Coronary artery (tissue), 2 donors: Measurements from ENCODE around the gene EDEM3.

ENCODE experiments used
- DNase-seq: peaks from one replicate; pipeline ENCODE4 v3.0.0-alpha.2; 2017; ENCODE audit warnings: low spot score
- H3K27ac ChIP-seq, 2 donors: fragments of 200-600 bp; sonication (generic); one replicate each; pipeline ENCODE4 v1.5.1; 2016 to 2019
- H3K4me3 ChIP-seq: fragments of 200-600 bp; sonication (generic); 2 replicates; pipeline ENCODE4 v1.5.1; 2016; ENCODE audit warnings: mild to moderate bottlenecking, moderate library complexity
- TF ChIP-seq, protein P1 (sequence below): fragments of 200-600 bp; sonication (generic); IDR thresholded peaks from one replicate; pipeline ENCODE4 v1.5.1; 2019; ENCODE audit warnings: antibody characterized with exemption

Gene EDEM3

DNA sequence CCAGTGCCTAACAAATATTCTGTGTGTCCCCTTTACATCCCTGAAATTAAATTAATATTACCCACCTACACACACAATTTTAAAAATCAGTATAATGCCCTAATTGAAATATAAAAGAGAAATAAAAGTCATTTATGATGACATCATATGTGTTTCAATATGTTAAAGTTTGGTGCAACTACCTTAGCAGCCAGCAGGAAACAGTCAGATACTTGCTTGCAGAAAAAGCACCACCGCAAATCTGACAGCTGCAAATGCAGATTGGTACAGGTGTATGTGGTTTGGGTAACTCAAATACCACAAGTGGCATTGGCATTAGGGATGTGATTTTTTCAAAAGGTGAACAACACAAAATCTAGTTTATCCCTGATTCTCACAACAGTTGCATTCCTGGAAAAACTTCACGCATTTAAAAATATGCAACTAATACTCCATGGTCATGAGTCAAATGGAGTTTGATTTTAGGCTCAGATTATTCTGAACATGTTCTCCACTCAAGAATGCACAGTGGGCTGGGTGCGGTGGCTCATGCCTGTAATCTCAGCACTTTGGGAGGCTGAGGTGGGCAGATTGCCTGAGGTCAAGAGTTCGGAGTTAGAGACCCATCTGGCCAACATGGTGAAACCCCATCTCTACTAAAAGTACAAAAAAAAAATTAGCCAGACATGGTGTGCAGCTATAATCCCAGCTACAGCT, 106.3 kb downstream of the EDEM3 start:
- no peak overlapping the region for H3K4me3 ChIP-seq
- DNase-seq = no peak
- H3K27ac ChIP-seq = no peak overlapping the region
- TF ChIP-seq, protein P1, sequence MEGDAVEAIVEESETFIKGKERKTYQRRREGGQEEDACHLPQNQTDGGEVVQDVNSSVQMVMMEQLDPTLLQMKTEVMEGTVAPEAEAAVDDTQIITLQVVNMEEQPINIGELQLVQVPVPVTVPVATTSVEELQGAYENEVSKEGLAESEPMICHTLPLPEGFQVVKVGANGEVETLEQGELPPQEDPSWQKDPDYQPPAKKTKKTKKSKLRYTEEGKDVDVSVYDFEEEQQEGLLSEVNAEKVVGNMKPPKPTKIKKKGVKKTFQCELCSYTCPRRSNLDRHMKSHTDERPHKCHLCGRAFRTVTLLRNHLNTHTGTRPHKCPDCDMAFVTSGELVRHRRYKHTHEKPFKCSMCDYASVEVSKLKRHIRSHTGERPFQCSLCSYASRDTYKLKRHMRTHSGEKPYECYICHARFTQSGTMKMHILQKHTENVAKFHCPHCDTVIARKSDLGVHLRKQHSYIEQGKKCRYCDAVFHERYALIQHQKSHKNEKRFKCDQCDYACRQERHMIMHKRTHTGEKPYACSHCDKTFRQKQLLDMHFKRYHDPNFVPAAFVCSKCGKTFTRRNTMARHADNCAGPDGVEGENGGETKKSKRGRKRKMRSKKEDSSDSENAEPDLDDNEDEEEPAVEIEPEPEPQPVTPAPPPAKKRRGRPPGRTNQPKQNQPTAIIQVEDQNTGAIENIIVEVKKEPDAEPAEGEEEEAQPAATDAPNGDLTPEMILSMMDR = no peak

DNA sequence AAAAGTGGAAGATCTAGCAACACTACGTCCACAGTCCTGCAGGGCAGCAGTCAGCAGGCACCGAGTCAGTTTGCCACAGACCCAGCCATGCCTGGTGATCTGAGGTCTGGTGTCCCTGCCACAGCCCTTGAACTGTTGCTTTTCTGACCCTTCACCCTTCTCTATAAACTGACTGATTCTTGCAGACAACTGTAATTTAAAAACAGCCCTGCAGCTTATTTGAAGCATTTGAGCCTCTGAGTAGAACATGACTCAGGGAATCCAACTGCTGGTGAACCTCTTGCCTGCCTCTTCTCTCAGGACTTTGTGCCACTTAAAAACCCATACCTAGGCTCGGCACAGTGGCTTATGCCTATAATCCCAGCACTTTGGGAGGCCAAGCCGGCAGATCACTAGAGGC, 107.2 kb downstream of the EDEM3 start:
- TF ChIP-seq, protein P1 = no peak
- no peak overlapping the region for H3K4me3 ChIP-seq
- DNase-seq = no peak
- peak overlapping the region in 1 of 2 donors; percentile 62 for H3K27ac ChIP-seq

DNA sequence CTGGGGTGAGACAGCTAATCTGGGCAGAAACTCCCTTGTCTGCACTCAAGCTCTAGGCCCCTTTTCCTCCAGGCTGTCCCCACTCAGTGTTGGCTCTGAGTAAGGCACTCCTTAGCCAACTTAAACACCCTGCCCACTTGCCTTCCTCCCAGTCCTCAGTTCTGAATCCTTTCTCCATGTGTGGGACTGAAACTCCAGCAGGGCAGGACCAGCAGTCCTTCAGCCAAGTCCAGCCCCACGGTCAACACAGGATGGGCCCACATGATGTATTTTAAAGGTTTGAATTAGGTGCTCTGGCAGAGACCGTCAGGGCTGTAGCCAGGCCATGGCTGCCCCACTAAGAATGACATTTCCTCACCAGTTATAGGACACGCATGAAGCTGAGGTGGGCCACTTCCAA, 107.8 kb downstream of the EDEM3 start:
- TF ChIP-seq, protein P1 = no peak
- Histone ChIP-seq H3K27ac (peak overlapping the region in 1 of 2 donors; percentile 62), H3K4me3 (no peak overlapping the region)
- DNase-seq = peak; percentile 64

DNA sequence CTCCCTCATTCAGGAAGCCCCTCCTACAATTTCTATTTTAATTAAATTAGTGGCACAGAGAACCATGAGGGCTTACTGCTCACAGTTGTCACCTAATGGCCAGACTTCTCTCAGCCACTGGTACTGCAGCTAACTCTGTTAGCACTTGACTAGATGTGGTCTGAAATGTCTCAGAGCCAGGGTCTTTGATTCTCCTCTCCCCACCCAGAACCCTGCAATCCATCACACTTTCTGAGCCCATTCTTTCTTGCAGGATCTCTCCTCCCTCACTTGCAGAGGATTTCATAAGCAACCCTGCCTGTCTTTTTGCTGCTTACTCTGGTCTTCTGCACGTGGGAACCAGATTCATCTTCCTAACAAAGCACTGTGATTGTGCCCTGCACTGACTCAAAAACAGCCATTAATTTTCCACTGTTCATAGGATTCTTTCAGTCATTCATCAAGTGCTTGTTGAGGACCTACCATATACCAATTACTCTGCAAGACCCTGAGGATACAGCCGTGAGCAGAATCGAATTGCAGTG, 108.4 kb downstream of the EDEM3 start:
- no peak for DNase-seq
- Histone ChIP-seq H3K4me3 (no peak overlapping the region), H3K27ac (peak overlapping the region in 1 of 2 donors; percentile 62)
- TF ChIP-seq, protein P1 = no peak

DNA sequence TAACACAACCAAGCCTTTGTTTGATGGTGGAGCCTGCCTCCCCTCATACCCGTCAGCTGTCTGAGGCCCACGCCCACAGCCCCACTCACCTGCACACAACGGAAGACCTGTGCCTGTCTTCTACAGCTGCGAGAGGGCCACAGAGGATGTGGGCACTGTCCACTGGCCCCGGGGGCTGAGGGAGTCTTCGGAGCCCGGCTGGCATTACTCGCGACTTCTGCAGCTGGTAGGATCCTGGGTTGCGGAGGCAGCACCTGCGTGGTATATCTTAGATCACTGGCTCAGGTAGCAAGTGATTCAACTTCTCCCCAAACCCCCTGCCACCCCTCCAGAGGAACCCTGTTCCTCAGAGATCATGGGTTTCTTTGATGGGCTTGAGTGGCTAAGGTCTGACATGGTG, 109.9 kb downstream of the EDEM3 start:
- no peak for DNase-seq
- Histone ChIP-seq H3K4me3 (no peak overlapping the region), H3K27ac (no peak overlapping the region)
- TF ChIP-seq, protein P1 = no peak

DNA sequence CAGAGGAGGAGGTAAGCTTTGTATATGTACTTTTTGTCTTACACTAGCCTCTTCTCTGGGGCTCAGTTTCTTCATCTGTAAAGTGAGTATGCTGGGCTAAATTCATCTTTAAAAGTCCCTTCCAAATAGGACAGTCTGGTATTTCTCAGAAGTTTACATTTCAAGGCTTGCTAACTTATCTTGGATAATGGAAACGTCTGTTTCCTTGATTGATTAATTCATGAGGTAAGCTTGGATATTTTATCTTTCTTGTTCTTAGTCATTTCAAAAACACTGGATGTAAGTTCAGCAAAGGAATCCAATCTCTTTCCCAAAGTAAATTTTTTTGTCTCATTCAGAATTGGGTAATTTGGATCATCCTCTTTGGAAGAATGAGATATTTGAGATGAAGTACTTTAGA, 111.0 kb downstream of the EDEM3 start:
- no peak overlapping the region for H3K4me3 ChIP-seq
- TF ChIP-seq, protein P1 = no peak
- no peak for DNase-seq
- no peak overlapping the region for H3K27ac ChIP-seq

DNA sequence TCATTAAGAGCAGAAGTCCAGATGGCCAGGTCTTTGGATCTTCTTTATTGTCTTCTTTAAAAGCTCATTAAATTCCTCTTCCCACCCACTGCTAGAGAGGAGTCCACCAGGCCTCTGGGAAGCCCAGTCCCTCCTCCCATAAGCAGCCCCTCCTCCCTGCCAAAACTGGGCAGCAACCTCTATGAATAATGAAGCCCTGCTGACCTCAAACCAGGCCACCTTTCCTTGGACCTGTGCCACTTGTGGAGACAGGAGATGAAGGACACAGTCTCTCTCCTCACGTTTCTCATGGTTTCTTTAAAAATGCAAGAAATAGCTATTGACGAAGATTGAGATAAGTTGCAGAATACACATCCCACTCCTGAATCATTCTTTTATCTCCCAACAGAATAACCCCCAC, 112.8 kb downstream of the EDEM3 start:
- no peak for DNase-seq
- Histone ChIP-seq H3K4me3 (no peak overlapping the region), H3K27ac (no peak overlapping the region)
- TF ChIP-seq, protein P1 = no peak
